Ascending aorta (tissue), 2 donors: Measurements from ENCODE around the gene FNDC1. TPM values are rescaled to one million over a fixed set of nuclear protein-coding genes. Genes with fewer than 3 reads are reported as not detected.

Source experiments
- DNase-seq, 2 donors: peaks; one replicate each; pipeline ENCODE4 v3.0.0-alpha.2; 2019; ENCODE audit warnings: low spot score in 2 of 2
- H3K27ac ChIP-seq, 2 donors: fragments of 200-600 bp; sonication (generic); one replicate each; pipeline ENCODE4 v1.5.1; 2016 to 2017; ENCODE audit warnings: mild to moderate bottlenecking in 1 of 2
- H3K27me3 ChIP-seq: fragments of 200-600 bp; sonication (generic); one replicate; pipeline ENCODE4 v1.5.1; 2017
- H3K36me3 ChIP-seq, 2 donors: fragments of 200-600 bp; sonication (generic); one replicate each; pipeline ENCODE4 v1.5.1; 2016
- H3K4me1 ChIP-seq, 2 donors: fragments of 200-600 bp; sonication (generic); one replicate each; pipeline ENCODE4 v1.5.1; 2016 to 2017; ENCODE audit warnings: mild to moderate bottlenecking in 1 of 2
- H3K4me3 ChIP-seq, 2 donors: fragments of 200-600 bp; sonication (generic); one replicate each; pipeline ENCODE4 v1.5.1; 2016 to 2017; ENCODE audit warnings: mild to moderate bottlenecking in 1 of 2
- H3K9me3 ChIP-seq, 2 donors: fragments of 200-600 bp; sonication (generic); one replicate each; pipeline ENCODE4 v1.5.1; 2016
- intact Hi-C: fragments of 100-400 bp; cut with DNase I; formaldehyde crosslinking; loops from one replicate; pipeline ENCODE4 v1.15.1; 2023
- total RNA-seq: library from RNA; depleted of rRNA; stranded (reverse); fragments of >200 nt; gene quantifications from one replicate; pipeline ENCODE4 v1.1.0, GENCODE V29; 2016
- TF ChIP-seq, protein P1 (sequence below), 3 experiments: fragments of 200-600 bp in 2 of 3; fragments of 450-650 bp in 1 of 3; sonication (generic) in 2 of 3; IDR thresholded peaks; one replicate each; pipeline ENCODE4 v1.5.1; 2016 to 2019; ENCODE audit warnings: antibody characterized with exemption in 3 of 3, mild to moderate bottlenecking in 1 of 3, moderate library complexity in 1 of 3

FNDC1 gene
- total RNA-seq, 1 donor from 2014 or later, result 0.11 TPM

DNA sequence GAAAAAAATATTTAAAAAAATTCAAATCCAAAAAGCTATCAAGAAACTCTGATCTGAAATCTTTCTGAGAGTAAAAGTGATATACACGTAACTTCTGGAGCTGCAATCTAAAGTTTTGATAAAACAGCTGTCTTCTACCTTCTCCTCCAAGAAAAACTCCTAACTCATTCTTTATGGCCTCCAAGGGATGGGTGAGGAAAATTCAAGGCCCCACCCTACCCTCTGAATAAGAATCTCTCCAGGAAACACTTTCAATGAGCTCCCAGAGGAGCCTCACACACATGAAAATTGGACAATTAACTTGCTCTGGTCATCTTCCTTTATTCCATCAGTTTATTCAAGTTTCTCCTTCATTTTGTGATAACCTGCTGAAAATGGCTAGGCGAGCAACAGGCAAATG lies 93.4 kb downstream of the FNDC1 start:
- no peaks in the 10 kb centered on the region for H3K9me3 ChIP-seq
- no peak overlapping the region for H3K4me3 ChIP-seq
- peak overlapping the region in 1 of 2 donors; percentile 19 for H3K27ac ChIP-seq
- no peak for DNase-seq
- intact Hi-C loops, result no loop called here
- TF ChIP-seq, protein P1, sequence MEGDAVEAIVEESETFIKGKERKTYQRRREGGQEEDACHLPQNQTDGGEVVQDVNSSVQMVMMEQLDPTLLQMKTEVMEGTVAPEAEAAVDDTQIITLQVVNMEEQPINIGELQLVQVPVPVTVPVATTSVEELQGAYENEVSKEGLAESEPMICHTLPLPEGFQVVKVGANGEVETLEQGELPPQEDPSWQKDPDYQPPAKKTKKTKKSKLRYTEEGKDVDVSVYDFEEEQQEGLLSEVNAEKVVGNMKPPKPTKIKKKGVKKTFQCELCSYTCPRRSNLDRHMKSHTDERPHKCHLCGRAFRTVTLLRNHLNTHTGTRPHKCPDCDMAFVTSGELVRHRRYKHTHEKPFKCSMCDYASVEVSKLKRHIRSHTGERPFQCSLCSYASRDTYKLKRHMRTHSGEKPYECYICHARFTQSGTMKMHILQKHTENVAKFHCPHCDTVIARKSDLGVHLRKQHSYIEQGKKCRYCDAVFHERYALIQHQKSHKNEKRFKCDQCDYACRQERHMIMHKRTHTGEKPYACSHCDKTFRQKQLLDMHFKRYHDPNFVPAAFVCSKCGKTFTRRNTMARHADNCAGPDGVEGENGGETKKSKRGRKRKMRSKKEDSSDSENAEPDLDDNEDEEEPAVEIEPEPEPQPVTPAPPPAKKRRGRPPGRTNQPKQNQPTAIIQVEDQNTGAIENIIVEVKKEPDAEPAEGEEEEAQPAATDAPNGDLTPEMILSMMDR (IDR thresholded peaks at IDR 0.05), result no peak
- no peaks in the 10 kb centered on the region for H3K27me3 ChIP-seq
- peaks cover 0 to 22% of the 10 kb centered on the region in 2 donors for H3K4me1 ChIP-seq
- no peaks in the 10 kb centered on the region for H3K36me3 ChIP-seq

DNA sequence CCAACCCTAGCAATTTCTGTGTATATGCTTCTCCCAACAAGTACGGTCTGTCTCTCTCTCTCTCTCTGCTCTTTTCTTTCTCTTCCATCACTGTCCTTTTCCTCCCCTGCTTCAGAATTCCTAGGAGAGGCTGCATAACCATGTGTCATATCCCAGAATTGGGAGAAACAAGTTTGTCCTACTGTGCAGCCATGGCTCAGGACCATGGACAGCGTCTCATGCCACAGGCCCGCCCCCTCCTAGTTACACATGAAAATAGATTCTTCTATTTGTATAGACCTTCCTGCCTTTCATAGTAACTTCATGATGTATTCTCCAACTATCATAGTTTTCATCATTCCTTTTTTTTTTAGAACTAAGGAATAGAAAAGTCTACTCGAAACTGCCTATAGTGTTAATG lies 98.0 kb downstream of the FNDC1 start:
- H3K27ac ChIP-seq, result no peak overlapping the region
- no peaks in the 10 kb centered on the region for H3K27me3 ChIP-seq
- no peaks in the 10 kb centered on the region for H3K36me3 ChIP-seq
- H3K9me3 ChIP-seq, result no peaks in the 10 kb centered on the region
- TF ChIP-seq, protein P1 (IDR thresholded peaks at IDR 0.05), result no peak
- intact Hi-C loops, result no loop called here
- no peak for DNase-seq
- no peak overlapping the region for H3K4me3 ChIP-seq
- peaks cover 0 to 7% of the 10 kb centered on the region in 2 donors for H3K4me1 ChIP-seq

DNA sequence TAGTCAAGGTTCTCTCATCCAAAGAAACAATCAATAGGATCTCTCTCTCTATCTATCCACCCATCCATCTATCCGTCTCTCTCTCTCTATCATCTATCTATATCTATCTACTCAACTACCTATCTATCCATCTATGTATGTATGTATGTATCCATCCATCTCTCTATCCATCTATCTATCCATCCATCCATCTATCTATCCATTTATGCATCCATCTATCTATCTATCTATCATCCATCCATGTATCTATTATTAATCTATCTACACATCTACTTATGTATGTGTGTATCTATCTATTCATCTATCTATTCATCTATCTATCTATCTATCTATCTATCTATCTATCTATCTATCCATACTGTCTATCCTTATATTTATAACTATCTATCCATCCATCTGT lies 99.3 kb downstream of the FNDC1 start:
- Histone ChIP-seq H3K36me3 (no peaks in the 10 kb centered on the region), H3K27me3 (no peaks in the 10 kb centered on the region), H3K4me1 (no peaks in the 10 kb centered on the region), H3K4me3 (no peak overlapping the region), H3K27ac (no peak overlapping the region), H3K9me3 (no peaks in the 10 kb centered on the region)
- no peak for DNase-seq
- intact Hi-C loops, result no loop called here
- TF ChIP-seq, protein P1 (IDR thresholded peaks at IDR 0.05), result no peak

DNA sequence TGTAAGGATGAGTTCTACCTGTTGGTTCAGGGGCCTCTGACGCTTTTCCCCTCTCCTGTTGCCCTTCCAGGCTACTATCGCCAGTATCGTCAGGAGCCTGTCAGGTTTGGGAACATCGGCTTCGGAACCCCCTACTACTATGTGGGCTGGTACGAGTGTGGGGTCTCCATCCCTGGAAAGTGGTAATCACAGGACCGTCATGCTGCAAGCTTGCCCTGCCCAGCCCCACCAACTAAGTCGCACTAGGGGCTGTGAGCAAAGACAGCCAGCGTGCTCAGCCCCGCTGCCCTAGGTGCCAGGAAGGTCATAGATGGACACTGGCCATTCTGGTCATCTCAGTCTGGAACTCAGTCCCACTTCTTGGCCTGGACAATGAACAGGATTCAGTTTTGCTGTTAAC lies 102.1 kb downstream of the FNDC1 start:
- DNase-seq, result no peak
- Histone ChIP-seq H3K4me1 (no peaks in the 10 kb centered on the region), H3K4me3 (no peak overlapping the region), H3K27me3 (no peaks in the 10 kb centered on the region), H3K36me3 (no peaks in the 10 kb centered on the region), H3K9me3 (no peaks in the 10 kb centered on the region), H3K27ac (no peak overlapping the region)
- intact Hi-C loops, result no loop called here
- TF ChIP-seq, protein P1 (IDR thresholded peaks at IDR 0.05), result no peak

DNA sequence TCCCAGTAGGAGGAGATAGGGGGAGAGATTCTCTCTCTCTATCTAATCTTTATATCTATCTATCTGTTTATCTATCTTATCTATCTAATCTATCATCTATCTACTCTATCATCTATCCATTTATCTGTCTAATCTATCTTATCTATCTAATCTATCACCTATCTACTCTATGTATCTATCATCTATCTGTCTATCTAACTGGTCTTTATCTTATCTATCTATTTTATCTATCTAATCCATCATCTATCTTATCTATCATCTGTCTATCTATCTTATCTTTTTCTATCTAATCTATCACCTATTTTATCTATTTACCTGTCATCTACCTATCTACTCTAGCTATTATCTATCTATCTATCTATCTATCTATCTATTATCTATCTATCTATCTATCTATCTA lies 109.4 kb downstream of the FNDC1 start:
- no peak overlapping the region for H3K4me3 ChIP-seq
- TF ChIP-seq, protein P1 (IDR thresholded peaks at IDR 0.05), result no peak
- H3K27ac ChIP-seq, result no peak overlapping the region
- H3K27me3 ChIP-seq, result no peaks in the 10 kb centered on the region
- DNase-seq, result no peak
- no peaks in the 10 kb centered on the region for H3K9me3 ChIP-seq
- no peaks in the 10 kb centered on the region for H3K36me3 ChIP-seq
- intact Hi-C loops, result no loop called here
- no peaks in the 10 kb centered on the region for H3K4me1 ChIP-seq

DNA sequence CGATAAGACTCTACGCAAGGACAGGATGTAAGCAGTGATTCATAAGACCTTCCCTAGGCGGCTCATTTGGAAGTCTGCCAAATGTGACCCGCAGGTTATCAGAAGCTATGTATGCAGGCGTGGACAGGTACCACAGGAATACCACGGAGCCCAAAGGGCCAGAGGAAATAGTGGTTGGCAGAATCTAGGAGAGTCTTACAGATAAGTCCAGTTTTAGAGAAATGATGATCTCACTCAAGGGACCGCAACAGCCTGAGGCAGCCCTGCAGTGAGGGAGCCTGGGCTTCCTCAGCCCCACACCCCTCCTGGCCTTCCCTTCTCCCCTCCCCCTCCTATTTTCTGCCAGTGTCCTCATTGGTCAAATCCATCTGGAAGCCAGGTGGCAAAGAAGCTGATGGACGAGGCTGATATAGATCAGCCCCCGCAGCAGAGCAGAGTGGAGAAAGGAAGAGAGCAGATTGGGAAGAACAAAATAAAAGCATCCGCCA lies 110.6 kb downstream of the FNDC1 start:
- Histone ChIP-seq H3K9me3 (no peaks in the 10 kb centered on the region), H3K36me3 (no peaks in the 10 kb centered on the region), H3K27ac (no peak overlapping the region), H3K4me3 (no peak overlapping the region), H3K4me1 (no peaks in the 10 kb centered on the region), H3K27me3 (no peaks in the 10 kb centered on the region)
- no peak for DNase-seq
- intact Hi-C loops, result no loop called here
- TF ChIP-seq, protein P1 (IDR thresholded peaks at IDR 0.05), result no peak
